GM19324 (cell line): ENCODE data around the gene HAO2.
A peak's percentile ranks its signal among the peaks of the same experiment; 100 is the strongest.
"Not testable (repeated sequence)": the region's sequence is repeated elsewhere in the genome, so short reads cannot be mapped to it uniquely, and the experiment has no call there.

Experiments used
- ATAC-seq: cut with Tn5 transposase; IDR thresholded peaks from one replicate; pipeline ENCODE4 v1.9.1; 2021; ENCODE audit warnings: mild to moderate bottlenecking, moderate library complexity; ENCODE audit not compliant: unreplicated experiment, low FRiP score

The HAO2 gene

DNA sequence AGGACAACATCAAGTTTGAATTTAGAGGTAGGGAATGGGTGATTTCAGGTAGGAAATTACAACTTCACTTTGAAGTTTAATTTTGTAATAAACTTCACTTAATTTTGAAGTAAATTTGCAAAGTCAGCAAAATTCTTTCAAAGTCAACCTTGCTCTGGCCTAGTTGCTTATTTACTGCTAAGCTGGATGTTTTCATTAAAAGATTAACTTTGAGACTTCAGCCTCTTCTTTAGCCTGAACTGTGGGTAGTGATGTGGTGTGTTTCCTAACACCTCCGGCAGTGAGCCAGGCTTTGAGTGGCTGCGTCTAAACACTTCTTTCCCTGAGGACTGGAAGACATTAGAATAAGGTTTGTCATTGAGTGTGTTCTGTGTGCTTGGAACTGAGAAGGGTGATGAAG is at the start of gene HAO2:
Gene HAO2, plus strand, starts transcription at position 232 of the 400 bp plus-strand sequence. CDS start 12,301 bp downstream, outside the sequence.
- ATAC-seq, result no peak

DNA sequence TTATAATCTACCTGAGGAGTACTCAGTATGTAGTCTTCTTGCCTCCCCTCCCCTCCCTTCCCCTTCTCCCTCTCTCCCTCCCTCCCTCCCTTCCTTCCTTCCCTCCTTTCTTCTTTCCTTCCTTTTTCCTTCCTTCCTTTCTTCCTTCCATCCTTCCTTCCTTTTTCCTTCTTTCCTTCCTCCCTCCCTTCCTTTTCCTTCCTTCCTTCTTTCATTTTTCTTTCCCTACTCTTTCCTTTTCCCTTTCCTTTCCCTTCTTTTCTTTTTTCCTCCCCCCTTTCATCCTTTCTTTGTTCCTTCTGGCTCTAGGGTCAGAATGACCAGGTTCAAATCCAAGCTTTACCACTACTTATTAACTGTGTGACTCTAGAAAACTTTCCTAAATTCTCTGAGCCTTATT is 48.5 kb upstream of the HAO2 start:
- no peak for ATAC-seq

DNA sequence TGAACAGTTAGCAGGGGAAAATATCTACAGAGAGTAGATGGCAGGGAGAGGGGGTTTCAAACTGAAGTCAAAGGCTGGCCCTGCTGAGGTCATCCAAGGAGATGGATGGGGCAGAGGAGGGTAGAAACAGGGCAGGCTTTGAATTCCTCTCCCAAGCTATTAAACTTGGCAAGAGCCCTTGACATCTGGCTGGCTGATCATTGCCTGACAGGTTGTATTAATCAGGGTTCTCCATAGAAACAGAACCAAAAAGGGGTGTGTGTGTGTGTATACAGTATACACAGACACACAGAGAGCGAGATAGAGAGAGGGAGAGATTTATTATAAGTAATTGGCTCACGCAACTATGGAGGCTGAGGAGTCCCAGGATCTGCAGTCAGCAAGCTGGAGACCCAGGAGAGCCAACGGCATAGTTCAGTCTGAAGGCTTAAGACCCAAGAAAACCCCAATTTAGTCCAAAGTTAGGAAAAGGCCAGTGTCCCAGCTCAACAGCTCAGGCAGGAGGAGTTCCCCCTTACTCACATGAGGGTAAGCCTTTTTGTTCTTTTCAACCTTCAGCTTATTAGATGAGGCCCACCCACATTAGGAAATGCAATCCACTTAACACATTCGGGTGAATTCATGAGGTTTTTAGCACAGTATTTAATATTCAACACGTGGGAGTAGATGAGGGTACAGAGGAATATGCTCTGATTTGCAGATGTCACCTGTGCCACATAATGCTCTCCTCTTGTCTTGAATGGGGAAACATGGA is 46.7 kb upstream of the HAO2 start:
- ATAC-seq, result no peak

DNA sequence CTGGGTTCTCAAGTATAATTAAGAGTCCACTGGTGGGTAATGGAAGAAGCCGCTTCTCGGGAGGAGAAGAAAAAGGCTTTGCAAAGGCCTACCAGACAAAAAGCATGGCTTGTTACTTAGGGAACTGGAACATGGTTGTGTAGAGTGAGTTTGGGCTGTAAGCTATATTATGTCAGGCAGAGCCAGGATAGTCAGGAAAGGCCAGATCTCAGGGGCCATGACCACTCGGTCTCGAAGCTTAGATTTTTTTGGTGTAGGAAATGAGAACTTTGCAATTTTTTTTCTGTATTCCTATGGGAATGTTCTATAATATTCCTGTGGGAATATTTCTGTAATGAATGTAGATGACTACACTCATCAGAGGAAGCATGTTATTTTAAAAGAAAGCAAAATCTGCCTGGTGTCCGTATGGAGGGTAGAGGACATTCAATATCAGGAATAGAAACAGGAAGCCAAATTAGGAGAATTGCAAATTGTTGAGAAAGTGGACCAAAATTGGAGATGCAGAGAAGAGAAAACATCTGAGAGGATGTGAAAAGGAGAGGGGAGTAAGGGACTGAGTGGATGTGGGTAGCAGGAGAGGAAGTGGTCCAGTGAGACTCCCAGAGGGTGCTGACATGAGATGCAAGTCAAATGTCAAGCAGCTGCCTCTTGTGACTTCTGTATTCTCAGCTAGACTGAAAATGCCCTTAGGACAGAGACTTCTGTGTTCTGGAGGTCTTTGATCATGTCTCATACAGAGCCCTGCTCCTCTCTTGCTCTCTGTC is 45.2 kb upstream of the HAO2 start:
- ATAC-seq, result peak; percentile 72

DNA sequence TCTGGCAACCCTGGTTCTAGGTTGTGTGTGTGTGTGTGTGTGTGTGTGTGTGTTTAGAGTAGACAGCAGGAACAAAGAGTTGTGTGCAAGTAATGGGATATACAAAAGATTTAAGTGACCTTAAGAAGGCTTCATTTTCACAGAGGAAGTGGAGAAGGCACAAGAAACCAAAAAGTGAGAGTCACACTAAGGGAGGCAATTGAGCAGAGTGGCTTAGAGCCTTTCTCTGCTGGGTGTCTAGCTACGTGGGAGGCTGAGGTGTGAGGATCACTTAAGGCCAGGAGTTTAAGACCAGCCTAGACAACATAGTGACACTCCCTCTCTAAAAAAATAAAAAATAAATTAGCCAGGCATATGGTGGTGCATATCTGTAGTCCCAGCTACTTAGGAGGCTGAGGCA is 44.4 kb upstream of the HAO2 start:
- no peak for ATAC-seq

DNA sequence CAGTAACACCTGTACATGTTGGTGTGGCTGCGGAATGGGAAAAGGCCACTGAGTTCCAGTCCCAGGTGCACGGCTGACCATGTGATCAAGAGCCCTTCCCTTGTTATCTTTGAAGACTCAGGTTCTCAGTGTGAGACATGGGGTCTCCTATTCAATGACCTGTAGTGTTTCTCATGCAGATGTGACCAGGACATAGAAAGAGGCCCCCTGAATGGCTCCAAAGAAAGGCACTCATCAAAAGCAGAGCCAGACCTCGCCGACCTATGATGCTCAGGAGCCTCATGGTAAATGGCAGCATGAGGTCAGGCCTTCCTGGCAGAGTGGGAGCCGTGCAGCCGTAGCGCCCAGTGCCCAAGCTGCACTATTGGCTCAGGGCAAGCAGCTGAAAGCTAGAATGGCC is 42.3 kb upstream of the HAO2 start:
- ATAC-seq, result no peak

DNA sequence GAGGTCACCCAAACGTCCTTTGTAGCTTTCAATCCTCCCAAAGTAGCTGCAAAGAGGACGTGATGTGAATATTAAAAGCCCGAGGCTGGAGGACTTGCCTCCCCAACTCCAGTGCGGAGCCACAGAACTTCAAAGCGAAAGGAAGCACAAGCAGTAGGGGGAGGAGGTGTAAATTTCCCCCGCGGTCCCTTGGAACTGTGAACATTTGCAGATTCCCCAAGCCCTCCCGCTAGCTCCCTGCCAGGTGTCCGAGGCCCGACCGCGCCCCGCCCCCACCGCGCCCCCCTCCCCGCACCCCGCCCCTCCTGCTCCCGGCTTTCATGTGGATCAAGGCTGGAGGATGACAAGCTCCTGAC is 41.5 kb upstream of the HAO2 start:
- no peak for ATAC-seq

DNA sequence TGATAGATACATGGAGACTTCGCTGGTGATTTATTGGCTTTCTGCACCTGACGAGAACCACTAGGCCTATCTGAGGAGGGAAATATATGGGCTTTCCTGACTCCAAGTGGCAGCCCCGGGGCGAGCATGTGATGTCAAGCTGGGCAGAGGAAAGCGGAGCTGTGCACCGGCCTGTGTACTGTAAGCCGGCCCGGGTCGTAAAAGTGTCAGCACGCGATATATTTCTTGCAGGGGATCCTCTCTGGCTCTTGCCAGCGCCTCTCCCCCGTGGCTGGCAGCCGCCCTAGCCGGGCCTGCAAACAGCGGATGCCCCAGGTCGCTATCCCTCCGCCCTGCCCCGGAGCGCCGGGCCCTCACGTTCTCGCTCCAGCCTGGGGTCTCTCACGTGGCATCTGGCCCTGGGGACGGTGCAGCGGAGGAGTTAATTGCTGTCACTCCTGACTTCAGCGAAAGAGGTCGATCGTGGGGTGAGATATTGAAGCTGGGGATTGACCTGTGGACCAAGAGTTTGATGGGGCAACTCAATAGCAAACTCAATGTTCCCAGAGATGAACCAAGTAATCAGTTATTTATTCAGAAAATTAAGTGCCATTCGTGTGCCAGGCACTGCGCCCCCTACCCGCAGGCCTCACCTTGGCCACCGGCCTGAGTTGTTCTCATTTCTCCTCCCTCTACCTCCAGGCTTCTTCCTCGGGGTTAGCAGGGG is 41.0 kb upstream of the HAO2 start:
- no peak for ATAC-seq

DNA sequence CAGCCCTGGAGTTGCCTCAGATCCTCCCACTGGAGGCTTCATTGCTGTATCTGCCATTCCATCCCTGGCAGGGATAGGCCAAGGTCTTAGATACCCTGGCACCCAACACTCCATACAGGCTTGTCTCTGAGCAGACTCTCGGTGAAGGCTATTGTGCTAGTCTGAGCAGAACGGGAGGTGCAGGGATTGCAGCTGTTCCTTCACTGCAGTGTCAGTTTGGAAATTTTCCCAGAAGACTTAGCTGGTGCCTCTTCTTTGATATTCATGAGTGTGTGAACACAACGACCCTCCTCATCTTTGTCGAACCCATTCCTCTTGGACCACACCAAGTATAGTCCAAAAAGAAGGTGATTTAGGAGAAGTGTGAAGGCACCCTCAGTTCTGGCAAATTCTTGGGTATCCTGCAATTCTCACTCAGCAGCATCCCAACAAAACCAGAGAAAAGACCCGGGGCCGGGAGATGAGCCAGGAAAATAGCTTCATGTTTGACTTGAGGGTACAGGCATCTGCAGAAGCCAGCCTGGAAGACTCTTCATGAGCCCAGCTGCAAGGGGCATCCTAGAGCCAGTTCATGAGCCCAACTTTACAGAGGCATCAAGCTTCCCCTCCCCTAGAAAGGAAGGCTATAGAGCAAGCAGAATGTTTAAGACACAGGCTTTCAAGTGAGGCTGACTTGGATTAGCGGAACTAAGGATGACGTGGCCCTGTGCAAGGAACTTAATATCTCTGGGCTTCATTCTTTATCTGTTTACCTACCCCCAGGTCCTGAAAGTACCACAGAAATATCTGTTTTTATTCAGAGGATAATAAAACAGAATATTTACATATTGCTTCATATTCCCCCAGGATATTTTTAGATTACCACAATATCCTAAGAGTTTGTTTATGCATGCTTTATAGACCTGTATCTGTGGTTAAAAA is 38.8 kb upstream of the HAO2 start:
- ATAC-seq, result no peak

DNA sequence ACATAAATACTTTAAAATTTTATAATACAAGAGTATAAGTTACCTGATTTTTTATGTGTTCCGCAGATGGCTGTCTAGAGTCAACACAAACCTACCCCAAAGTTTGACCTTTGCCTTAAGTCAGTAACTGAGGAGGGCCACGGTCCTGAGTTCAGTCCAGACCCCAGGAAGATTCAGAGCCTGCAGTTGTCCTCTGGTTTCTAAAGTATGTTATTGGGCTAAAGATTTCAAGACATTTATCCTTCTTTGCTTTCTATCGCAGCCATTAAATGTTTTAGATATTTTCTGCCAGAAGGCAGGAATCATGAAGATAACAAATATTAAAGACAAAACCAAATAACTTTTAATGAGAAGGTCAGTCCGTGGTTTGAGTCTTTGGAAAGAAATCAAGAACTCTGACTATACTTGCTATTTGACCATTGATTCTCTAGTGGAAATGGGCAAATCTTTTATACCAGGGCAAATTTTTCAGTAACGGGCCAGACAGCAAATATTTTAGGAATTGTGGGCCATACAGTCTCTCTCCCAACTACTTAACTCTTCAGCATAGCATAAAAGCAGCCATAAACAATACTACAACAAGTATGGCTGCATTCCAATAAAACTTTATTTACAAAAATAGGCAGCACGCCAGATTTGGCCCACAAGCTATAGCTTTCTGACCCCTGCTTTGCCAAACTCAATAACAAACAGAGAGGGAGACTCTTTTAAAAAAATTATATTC is 38.0 kb upstream of the HAO2 start:
- no peak for ATAC-seq

DNA sequence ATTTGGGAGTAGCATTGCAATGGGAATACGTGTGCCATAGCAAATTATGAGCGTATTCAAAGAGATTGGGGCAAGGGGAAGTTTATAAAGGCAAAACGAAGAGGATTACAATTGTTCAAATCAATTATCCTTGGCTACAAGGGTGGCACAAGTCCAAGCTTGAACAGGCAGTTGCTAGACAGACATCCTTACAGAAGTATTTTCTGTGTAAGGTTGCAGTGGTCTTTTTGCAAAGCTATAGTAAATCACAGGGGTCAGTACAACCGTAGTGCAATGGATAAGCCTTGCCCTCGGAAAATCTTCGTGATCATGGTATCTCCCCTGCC is 37.4 kb upstream of the HAO2 start:
- ATAC-seq, result no peak

DNA sequence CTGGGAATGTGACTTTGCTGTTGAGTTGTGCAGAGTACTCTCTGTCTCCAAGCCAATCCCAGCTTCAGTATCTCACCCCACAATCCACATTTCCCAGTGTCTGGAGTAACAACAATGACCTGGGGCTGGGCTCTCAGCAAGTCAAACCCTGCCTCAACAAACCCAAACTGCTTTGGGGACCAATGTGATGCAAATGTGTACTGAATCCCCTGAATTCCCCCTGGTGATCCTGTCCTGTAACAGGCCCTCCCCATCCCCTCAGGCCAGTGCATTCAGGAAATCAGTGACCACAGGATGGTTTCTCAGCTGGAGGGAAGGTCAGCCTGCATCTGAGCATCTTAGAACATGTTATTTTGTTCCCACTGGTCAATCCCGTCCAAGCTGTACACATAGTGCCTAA is 36.7 kb upstream of the HAO2 start:
- no peak for ATAC-seq

DNA sequence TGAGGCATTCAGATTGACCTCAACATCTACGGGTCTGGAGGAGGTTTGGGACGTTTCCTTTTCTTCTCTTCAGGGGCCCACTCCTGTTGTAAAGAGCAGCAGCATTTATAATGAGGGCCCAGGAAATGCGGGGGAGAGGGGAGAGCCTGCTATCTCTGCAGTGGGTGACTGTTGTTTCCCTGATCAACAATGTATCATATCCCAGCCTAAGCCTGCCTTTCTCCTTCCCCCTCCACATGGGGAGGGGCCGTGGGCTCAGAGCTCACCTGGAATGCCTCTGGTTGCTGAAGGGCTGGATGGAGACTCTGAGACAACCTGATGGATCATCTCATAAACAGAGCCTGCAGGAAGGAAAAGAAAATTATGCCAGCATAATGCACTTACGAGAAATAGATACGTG is 36.0 kb upstream of the HAO2 start:
- ATAC-seq, result no peak

DNA sequence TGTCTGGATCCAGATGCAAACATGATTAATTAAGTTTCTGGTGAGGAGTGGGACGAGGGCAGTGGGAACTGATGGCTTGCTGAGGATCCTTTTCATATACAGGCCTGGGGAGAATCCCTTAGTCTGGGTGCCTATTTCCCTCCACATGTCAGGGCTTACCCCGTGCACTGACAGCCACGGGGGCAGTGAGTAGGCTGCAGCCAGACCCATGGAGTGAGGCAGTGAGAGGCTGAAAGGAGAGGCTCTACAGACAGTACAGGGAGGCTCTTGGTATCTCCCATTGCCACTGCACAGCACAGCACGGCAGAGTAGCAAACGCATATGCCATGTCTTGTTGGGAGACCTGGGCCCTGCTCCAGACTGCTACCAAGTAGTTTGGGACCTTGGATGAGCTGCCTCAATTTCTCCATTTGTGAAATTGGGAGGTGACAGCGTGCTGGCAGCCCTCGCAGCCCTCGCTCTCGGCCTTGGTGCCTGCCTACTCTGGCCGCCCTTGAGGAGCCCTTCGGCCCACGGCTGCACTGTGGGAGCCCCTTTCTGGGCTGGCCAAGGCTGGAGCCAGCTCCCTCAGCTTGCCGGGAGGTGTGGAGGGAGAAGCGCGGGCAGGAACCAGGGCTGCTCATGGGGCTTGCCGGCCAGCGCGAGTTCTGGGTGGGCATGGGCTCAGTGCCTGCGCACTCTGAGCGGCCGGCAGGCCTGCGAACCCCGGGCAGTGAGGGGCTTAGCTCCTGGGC is 35.3 kb upstream of the HAO2 start:
- ATAC-seq, result no peak

DNA sequence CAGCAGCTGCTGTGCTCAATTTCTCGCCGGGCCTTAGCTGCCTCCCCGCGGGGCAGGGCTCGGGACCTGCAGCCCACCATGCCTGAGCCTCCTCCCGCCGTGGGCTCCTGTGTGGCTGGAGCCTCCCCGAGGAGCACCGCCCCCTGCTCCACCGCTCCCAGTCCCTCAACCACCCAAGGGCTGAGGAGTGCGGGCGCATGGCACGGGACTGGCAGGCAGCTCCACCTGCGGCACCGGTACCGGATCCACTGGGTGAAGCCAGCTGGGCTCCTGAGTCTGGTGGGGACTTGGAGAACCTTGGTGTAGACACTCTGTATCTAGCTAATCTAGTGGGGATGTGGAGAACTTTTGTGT is 34.7 kb upstream of the HAO2 start:
- not testable (repeated sequence) for ATAC-seq

DNA sequence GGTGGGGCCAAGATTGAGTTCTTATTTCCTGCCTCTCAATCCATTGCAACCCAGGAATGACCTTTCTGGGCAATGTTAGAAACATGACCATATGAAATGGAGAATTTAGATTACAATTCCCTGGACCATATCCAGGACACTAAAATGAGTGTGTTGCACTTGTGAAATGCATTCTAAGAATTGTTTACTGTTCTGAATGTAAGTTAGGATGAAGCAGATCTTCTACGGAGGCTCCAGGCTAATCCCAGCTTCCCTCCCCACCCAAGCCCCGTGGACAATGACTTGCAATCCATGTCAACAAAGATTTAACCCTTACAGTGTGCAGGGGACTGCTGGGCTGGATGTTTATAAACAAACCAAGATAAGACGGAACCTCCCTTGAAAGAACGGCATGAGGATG is 31.7 kb upstream of the HAO2 start:
- ATAC-seq, result no peak

DNA sequence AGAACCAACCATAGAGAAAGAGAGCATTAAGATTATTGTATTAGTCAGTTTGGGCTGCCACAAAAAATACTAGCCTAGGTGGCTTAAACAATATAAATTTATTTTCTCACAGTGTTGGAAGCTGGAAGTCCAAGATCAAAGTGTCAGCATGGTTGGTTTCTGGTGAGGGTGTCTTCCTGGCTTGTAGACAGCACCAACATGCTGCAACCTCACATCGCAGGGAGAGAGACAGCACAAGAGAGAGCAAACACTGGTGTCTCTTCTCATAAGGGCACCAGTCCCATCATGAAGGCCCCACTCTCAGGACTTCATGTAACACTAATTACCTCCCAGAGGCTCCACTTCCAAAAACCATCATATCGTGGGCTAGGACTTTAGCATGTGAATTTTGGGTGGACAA is 30.6 kb upstream of the HAO2 start:
- no peak for ATAC-seq

DNA sequence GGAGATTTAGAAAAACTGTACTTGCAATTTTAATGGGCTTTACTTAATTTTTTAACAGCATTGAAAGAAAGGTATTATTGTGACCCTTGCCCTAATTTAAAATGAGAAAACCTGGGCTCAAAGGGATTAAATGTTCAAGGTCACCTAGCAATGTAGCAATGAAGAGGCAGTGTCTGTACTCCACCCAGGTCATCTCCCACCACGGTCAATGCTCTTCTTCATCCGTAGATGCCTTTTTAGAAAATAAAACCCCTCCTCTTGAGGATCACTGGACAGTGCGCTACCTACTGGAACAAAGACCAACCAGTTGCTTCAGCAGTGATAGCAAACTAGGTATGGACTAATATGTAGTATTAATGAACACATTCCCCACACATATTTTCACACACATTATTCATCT is 29.8 kb upstream of the HAO2 start:
- no peak for ATAC-seq

DNA sequence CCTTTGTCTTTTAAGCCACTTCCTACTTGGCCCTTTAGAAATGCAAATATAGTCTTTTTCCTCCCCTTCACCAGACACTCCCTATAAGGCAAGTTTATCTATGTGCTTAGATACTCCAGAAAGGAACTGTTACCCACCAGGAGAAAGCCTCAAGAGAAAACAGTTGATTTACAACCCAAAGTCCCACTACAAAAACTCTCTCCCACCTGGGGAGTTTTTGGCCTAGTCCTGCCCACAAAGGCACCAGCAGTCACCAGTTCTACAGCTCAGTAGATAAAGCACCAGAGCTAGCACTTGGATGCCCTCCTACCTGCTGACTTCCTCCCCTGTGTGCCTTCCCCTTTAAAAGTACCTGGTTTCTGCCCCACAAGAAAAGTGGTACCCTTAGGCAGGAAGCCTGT is 27.7 kb upstream of the HAO2 start:
- ATAC-seq, result no peak
